H54 (cell line): ENCODE measurements around the gene KRTAP10-3.

Experiments
- DNase-seq: peaks from one replicate; pipeline ENCODE4 v3.0.0; 2011; ENCODE audit warnings: low spot score, mixed read lengths; ENCODE audit not compliant: insufficient read length
- FAIRE-seq: peaks from 3 replicates; lab custom pipeline; 2011; peaks lifted over from hg19 to GRCh38; lab: Jason Lieb, UNC
- POLR2A ChIP-seq: IDR thresholded peaks from 2 replicates; pipeline ENCODE4 v1.6.1; 2011; ENCODE audit warnings: low read depth, mild to moderate bottlenecking, low read length

The KRTAP10-3 gene

GRCh38 chr21:44512496-44513388 is 45.9 kb downstream of the KRTAP10-3 start:
- DNase-seq (no peak), FAIRE-seq (no peak)
- TF ChIP-seq POLR2A = no peak

GRCh38 chr21:44511938-44512275 is 46.7 kb downstream of the KRTAP10-3 start:
- FAIRE-seq = no peak
- no peak for TF ChIP-seq POLR2A
- DNase-seq = no peak

GRCh38 chr21:44511219-44511937 is 47.2 kb downstream of the KRTAP10-3 start:
- TF ChIP-seq POLR2A = no peak
- DNase-seq (no peak), FAIRE-seq (no peak)

- peak; percentile 70 for DNase-seq
- FAIRE-seq = no peak
- TF ChIP-seq POLR2A = no peak
These were observed 47.9 kb downstream of the KRTAP10-3 start for GRCh38 chr21:44510508-44511218.

- DNase-seq (no peak), FAIRE-seq (no peak)
- no peak for TF ChIP-seq POLR2A
These were observed 48.5 kb downstream of the KRTAP10-3 start for GRCh38 chr21:44510109-44510507.

- FAIRE-seq (no peak), DNase-seq (peak; percentile 67)
- no peak for TF ChIP-seq POLR2A
These were observed 49.1 kb downstream of the KRTAP10-3 start for GRCh38 chr21:44509539-44509938.

- no peak for DNase-seq
- TF ChIP-seq POLR2A = no peak
- FAIRE-seq = no peak
These were observed 49.7 kb downstream of the KRTAP10-3 start for GRCh38 chr21:44508711-44509445.

GRCh38 chr21:44508426-44508710 is 50.2 kb downstream of the KRTAP10-3 start:
- no peak for DNase-seq
- TF ChIP-seq POLR2A = no peak
- no peak for FAIRE-seq
